HL-60 (cell line): ENCODE data around the gene SOAT1.

Experiments used
- POLR2AphosphoS5 ChIP-seq: IDR thresholded peaks from 2 replicates; pipeline ENCODE4 v1.6.1; 2012; ENCODE audit warnings: low read depth
- TF ChIP-seq, protein P1 (sequence below): IDR thresholded peaks from one replicate; pipeline ENCODE4 v1.5.1; 2011; ENCODE audit warnings: low read length, control low read depth, inconsistent platforms; ENCODE audit not compliant: insufficient read depth
- TF ChIP-seq, protein P2 (sequence below): IDR thresholded peaks from 2 replicates; pipeline ENCODE4 v1.6.1; 2012; ENCODE audit warnings: low read depth; ENCODE audit not compliant: insufficient replicate concordance

DNA sequence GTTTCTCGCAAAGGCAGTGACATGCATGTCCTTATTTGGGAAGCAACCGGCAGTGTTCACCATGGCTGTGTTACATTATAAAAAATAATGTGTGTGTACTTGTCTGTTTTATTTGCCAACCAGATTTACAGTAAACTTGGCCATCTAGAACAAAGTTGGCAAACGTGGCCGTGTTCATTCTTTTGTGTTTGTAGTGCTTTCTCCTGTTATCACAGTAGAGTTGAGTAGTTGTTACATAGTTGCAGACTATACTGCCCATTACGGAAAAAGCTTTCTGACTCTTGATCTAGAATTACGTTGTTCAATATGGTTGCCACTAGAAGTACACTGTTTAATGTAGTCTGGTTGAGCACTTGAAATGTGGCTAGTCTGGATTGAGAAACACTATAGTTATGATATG, 19.4 kb downstream of the SOAT1 start:
- TF ChIP-seq, protein P1, sequence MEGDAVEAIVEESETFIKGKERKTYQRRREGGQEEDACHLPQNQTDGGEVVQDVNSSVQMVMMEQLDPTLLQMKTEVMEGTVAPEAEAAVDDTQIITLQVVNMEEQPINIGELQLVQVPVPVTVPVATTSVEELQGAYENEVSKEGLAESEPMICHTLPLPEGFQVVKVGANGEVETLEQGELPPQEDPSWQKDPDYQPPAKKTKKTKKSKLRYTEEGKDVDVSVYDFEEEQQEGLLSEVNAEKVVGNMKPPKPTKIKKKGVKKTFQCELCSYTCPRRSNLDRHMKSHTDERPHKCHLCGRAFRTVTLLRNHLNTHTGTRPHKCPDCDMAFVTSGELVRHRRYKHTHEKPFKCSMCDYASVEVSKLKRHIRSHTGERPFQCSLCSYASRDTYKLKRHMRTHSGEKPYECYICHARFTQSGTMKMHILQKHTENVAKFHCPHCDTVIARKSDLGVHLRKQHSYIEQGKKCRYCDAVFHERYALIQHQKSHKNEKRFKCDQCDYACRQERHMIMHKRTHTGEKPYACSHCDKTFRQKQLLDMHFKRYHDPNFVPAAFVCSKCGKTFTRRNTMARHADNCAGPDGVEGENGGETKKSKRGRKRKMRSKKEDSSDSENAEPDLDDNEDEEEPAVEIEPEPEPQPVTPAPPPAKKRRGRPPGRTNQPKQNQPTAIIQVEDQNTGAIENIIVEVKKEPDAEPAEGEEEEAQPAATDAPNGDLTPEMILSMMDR = no peak
- TF ChIP-seq POLR2AphosphoS5 = no peak
- TF ChIP-seq, protein P2, sequence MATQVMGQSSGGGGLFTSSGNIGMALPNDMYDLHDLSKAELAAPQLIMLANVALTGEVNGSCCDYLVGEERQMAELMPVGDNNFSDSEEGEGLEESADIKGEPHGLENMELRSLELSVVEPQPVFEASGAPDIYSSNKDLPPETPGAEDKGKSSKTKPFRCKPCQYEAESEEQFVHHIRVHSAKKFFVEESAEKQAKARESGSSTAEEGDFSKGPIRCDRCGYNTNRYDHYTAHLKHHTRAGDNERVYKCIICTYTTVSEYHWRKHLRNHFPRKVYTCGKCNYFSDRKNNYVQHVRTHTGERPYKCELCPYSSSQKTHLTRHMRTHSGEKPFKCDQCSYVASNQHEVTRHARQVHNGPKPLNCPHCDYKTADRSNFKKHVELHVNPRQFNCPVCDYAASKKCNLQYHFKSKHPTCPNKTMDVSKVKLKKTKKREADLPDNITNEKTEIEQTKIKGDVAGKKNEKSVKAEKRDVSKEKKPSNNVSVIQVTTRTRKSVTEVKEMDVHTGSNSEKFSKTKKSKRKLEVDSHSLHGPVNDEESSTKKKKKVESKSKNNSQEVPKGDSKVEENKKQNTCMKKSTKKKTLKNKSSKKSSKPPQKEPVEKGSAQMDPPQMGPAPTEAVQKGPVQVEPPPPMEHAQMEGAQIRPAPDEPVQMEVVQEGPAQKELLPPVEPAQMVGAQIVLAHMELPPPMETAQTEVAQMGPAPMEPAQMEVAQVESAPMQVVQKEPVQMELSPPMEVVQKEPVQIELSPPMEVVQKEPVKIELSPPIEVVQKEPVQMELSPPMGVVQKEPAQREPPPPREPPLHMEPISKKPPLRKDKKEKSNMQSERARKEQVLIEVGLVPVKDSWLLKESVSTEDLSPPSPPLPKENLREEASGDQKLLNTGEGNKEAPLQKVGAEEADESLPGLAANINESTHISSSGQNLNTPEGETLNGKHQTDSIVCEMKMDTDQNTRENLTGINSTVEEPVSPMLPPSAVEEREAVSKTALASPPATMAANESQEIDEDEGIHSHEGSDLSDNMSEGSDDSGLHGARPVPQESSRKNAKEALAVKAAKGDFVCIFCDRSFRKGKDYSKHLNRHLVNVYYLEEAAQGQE = no peak
